ENCODE measurements around the gene WLS.

GRCh38 chr1:68173936-68174737 is 58.2 kb downstream of the WLS start:
- TF ChIP-seq CTCF (IDR thresholded peaks at IDR 0.05) (no peak), ZFX (IDR thresholded peaks at IDR 0.05; ENCODE audit: borderline replicate concordance) (no peak)

All from 22Rv1 (cell line).